ENCODE data around the gene KCNC1. TPM values are rescaled to one million over a fixed set of nuclear protein-coding genes. Genes with fewer than 3 reads are reported as not detected.

The KCNC1 gene
- total and polyA plus RNA-seq, 2 of the 13 experiments (the other 11 are each of a cell fraction or from before 2014, with no cell fraction given), result 0.01 to 0.04 TPM

DNA sequence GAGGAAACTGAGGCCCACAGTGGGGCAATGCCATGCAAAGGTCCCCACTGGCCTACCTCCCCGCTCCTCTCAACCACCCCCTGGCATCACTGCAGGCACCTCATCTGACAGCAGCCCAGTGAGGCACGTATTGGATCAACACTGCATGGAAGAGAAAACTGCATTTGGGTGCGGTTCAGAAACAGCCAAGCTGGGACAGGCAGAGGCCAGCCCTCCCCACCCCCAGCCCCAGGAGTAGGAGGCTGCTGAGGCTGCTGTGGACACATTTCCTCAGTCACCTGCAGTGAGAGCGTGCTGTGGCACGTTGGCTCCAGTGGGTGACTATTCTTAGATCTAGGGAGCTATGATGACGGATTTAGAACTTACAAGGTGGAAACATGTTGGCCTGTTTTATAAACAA lies 63.7 kb downstream of the KCNC1 start:
- Histone ChIP-seq H3K27me3 (ENCODE audit: control insufficient read depth in 1 of 2, insufficient read depth in 2 of 2, low read length in 2 of 2) (no peaks in the 10 kb centered on the region), H3K79me2 (ENCODE audit: insufficient read depth, low read length) (no peaks in the 10 kb centered on the region), H3K36me3 (replicated peaks in 1 of 2; ENCODE audit: control insufficient read depth in 1 of 2, insufficient read depth in 2 of 2, low read length in 2 of 2) (peaks cover 0 to 13% of the 10 kb centered on the region in 2 experiments; a peak in 2 of 5 replicates), H3K9me3 (ENCODE audit: low read length) (no peaks in the 10 kb centered on the region), H3K4me1 (ENCODE audit: insufficient read depth, low read length) (no peaks in the 10 kb centered on the region), H3K9ac (ENCODE audit: insufficient read depth, low read depth, low read length) (no peak overlapping the region), H3K4me3 (replicated peaks in 1 of 3; ENCODE audit: insufficient read depth in 1 of 3, low read depth in 2 of 3, low read length in 3 of 3) (no peak overlapping the region), H4K20me1 (ENCODE audit: insufficient read depth, low read length) (no peaks in the 10 kb centered on the region), H3K4me2 (ENCODE audit: low read depth, low read length) (no peak overlapping the region), H3K27ac (ENCODE audit: extremely low read length, insufficient read depth, low read length) (no peak overlapping the region), H2AFZ (ENCODE audit: low read length) (no peak overlapping the region)
- in situ Hi-C loops (cut with HindIII; ENCODE audit: extremely low pct_ligation_motif_present, low pct_unique_long_range_greater_than_20kb), result no loop called here
- DNase-seq (ENCODE audit: low spot score) (no peak), ATAC-seq (no peak), FAIRE-seq (no peak)
- ChIA-PET POLR2A (no interaction called here), CTCF (ENCODE audit: low intra/inter-chr PET ratio, low total read pairs) (no interaction called here)
- WGBS (ENCODE audit: low lambda C conversion rate), result 92% methylated on average over 4 of the region's 6 CpGs
- TF ChIP-seq ZNF333 (CRISPR knock-in tag; IDR thresholded peaks at IDR 0.05; ENCODE audit: borderline replicate concordance) (no peak), ZNF547 (CRISPR knock-in tag; IDR thresholded peaks at IDR 0.05) (no peak), TCF12 (IDR thresholded peaks at IDR 0.05) (no peak), TCF12 (CRISPR knock-in tag; IDR thresholded peaks at IDR 0.05) (no peak), ZNF501 (CRISPR knock-in tag; IDR thresholded peaks at IDR 0.05) (no peak), FOXA3 (CRISPR knock-in tag; IDR thresholded peaks at IDR 0.05) (no peak), ZC3H13 (CRISPR knock-in tag; IDR thresholded peaks at IDR 0.05) (no peak), ZMYM3 (CRISPR knock-in tag; IDR thresholded peaks at IDR 0.05) (no peak), TOE1 (CRISPR knock-in tag; IDR thresholded peaks at IDR 0.05) (no peak), NR2F6 (IDR thresholded peaks at IDR 0.05) (no peak), NR2F6 (CRISPR knock-in tag; IDR thresholded peaks at IDR 0.05) (no peak)
- TF ChIP-seq, protein P1, sequence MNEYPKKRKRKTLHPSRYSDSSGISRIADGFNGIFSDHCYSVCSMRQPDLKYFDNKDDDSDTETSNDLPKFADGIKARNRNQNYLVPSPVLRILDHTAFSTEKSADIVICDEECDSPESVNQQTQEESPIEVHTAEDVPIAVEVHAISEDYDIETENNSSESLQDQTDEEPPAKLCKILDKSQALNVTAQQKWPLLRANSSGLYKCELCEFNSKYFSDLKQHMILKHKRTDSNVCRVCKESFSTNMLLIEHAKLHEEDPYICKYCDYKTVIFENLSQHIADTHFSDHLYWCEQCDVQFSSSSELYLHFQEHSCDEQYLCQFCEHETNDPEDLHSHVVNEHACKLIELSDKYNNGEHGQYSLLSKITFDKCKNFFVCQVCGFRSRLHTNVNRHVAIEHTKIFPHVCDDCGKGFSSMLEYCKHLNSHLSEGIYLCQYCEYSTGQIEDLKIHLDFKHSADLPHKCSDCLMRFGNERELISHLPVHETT (CRISPR knock-in tag; conservative IDR thresholded peaks at IDR 0.05), result no peak
- TF ChIP-seq, protein P2, sequence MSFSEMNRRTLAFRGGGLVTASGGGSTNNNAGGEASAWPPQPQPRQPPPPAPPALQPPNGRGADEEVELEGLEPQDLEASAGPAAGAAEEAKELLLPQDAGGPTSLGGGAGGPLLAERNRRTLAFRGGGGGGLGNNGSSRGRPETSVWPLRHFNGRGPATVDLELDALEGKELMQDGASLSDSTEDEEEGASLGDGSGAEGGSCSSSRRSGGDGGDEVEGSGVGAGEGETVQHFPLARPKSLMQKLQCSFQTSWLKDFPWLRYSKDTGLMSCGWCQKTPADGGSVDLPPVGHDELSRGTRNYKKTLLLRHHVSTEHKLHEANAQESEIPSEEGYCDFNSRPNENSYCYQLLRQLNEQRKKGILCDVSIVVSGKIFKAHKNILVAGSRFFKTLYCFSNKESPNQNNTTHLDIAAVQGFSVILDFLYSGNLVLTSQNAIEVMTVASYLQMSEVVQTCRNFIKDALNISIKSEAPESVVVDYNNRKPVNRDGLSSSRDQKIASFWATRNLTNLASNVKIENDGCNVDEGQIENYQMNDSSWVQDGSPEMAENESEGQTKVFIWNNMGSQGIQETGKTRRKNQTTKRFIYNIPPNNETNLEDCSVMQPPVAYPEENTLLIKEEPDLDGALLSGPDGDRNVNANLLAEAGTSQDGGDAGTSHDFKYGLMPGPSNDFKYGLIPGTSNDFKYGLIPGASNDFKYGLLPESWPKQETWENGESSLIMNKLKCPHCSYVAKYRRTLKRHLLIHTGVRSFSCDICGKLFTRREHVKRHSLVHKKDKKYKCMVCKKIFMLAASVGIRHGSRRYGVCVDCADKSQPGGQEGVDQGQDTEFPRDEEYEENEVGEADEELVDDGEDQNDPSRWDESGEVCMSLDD (CRISPR knock-in tag; IDR thresholded peaks at IDR 0.05; ENCODE audit: borderline replicate concordance), result no peak
- BruUV-seq (replicated peaks), result no TSS peak
- intact Hi-C loops (cut with micrococcal nuclease; ENCODE audit: unreplicated experiment), result no loop called here

Measured in HepG2 (cell line).